A549 (cell line): Measurements from ENCODE around the gene OPTN.

Experiments
- CEBPB ChIP-seq, 2 experiments: fragments of >200 bp in 1 of 2; sonication (Bioruptor Twin) in 1 of 2; formaldehyde crosslinking in 1 of 2; IDR thresholded peaks; 2 replicates each; pipeline ENCODE4 v1.6.1; 2012 to 2016
- CTCF ChIP-seq: fragments of >200 bp; sonication (Bioruptor Twin); formaldehyde crosslinking; IDR thresholded peaks from 3 replicates; pipeline ENCODE4 v1.5.1; 2016
- EHMT2 ChIP-seq: fragments of 200-600 bp; sonication (generic); IDR thresholded peaks from 2 replicates; pipeline ENCODE4 v1.6.1; 2016; ENCODE audit warnings: antibody characterized with exemption, low read depth, mild to moderate bottlenecking, moderate library complexity
- EP300 ChIP-seq, 2 experiments: fragments of >200 bp; sonication (Bioruptor Twin); formaldehyde crosslinking; IDR thresholded peaks; 2 replicates in 1 of 2; 3 replicates in 1 of 2; pipeline ENCODE4 v1.6.1; 2016 to 2017
- ESRRA ChIP-seq: fragments of 150-350 bp; IDR thresholded peaks from 2 replicates; pipeline ENCODE4 v1.6.1; 2014; ENCODE audit warnings: mild to moderate bottlenecking, low read length, borderline replicate concordance
- HOXA7 ChIP-seq: fragments of 250-450 bp; sonication (Bioruptor Pico); IDR thresholded peaks from 2 replicates; pipeline ENCODE4 v1.5.0; 2020; ENCODE audit warnings: mild to moderate bottlenecking, moderate library complexity
- MAX ChIP-seq: IDR thresholded peaks from 2 replicates; pipeline ENCODE4 v1.6.1; 2012
- NFE2L2 ChIP-seq: fragments of 150-350 bp; conservative IDR thresholded peaks from 2 replicates; pipeline ENCODE4 v1.6.1; 2014; ENCODE audit warnings: low read length
- POLR2A ChIP-seq: IDR thresholded peaks from 2 replicates; pipeline ENCODE4 v1.6.1; 2012; ENCODE audit warnings: mild to moderate bottlenecking, low read length
- POLR2AphosphoS2 ChIP-seq: conservative IDR thresholded peaks from 2 replicates; pipeline ENCODE4 v1.6.1; 2012; ENCODE audit warnings: low read length, improper control_type of control experiment, inconsistent platforms

GRCh38 chr10:13158401-13158800 lies 58.4 kb downstream of the OPTN start:
- TF ChIP-seq HOXA7 (CRISPR knock-in tag), result no peak
- TF ChIP-seq POLR2A, result no peak
- no peak for TF ChIP-seq MAX
- no peak for TF ChIP-seq CTCF
- TF ChIP-seq NFE2L2, result no peak
- TF ChIP-seq EHMT2, result no peak
- TF ChIP-seq ESRRA, result no peak
- TF ChIP-seq POLR2AphosphoS2, result no peak
- no peak for TF ChIP-seq EP300 (IDR thresholded peaks at IDR 0.05)
- TF ChIP-seq CEBPB (IDR thresholded peaks at IDR 0.05), result no peak
